HG03060 (cell line): Measurements from ENCODE around the gene CYP3A4.
"Not testable (repeated sequence)": the region's sequence is repeated elsewhere in the genome, so short reads cannot be mapped to it uniquely, and the experiment has no call there.

Source experiments
- ATAC-seq: cut with Tn5 transposase; IDR thresholded peaks from one replicate; pipeline ENCODE4 v1.9.1; 2021; ENCODE audit warnings: low read depth, moderate number of reproducible peaks; ENCODE audit not compliant: unreplicated experiment

Gene CYP3A4

GRCh38 chr7:99784007-99784406 lies at the start of gene CYP3A4:
TSS of gene CYP3A4 (minus strand) at chr7:99784184. CDS start at chr7:99784081, 103 bp downstream.
- ATAC-seq, result no peak

- ATAC-seq, result no peak
These were observed 49.4 kb upstream of the CYP3A4 start for GRCh38 chr7:99833289-99833877.

DNA sequence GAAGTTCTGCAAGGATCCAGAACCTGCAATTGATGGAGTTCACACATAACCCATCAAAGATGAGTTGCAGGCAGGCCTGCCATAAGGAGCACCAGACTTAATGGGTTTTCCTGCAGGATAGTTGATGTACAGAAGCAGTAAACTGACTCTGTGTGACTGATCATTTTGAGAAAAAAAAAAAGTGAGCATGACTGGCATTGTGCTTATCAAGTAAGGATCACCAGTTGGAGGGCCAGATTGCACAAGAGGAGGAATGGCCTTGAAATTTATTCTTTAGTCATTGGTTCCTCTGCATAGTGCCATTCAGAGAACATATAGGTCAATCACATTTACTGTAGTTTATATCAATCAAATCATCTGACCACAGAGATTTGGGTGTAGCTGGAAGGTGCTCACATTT lies 47.6 kb upstream of the CYP3A4 start:
- no peak for ATAC-seq

DNA sequence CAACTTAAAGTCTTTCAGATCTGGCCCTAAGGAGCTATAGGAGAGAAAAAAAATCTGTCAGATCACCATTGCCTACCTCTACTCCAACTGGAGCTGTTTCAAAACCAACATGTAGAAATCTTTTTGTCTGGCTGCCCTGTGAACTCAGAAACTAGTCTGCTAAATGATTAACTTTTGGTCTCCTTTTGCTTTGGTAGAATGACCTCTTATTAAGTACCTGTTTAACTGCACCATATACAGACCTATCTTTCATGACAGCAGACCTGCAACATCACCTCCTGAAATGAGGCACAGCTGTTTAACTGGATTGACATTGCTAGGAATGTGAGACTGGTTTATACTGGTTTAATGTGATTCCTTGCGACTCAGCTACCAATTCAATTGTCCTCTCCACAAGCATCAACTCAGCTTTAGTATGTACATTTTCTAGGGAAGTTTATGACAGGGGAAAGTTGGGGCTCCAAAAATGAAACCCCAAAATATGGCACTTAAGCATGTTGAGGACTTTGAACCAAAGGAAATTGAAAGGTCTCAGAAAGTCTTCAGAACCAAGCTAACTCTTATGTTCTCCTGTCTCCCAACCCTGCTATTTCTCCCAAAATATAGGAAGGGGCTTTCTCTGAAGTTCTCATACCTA lies 45.7 kb upstream of the CYP3A4 start:
- ATAC-seq, result no peak

GRCh38 chr7:99828811-99829210 lies 44.8 kb upstream of the CYP3A4 start:
- ATAC-seq, result no peak

GRCh38 chr7:99827040-99827778 lies 43.2 kb upstream of the CYP3A4 start:
- ATAC-seq, result no peak

- no peak for ATAC-seq
These were observed 41.9 kb upstream of the CYP3A4 start for GRCh38 chr7:99825873-99826272.

GRCh38 chr7:99825452-99825851 lies 41.5 kb upstream of the CYP3A4 start:
- no peak for ATAC-seq

- no peak for ATAC-seq
These were observed 40.1 kb upstream of the CYP3A4 start for GRCh38 chr7:99824091-99824490.

DNA sequence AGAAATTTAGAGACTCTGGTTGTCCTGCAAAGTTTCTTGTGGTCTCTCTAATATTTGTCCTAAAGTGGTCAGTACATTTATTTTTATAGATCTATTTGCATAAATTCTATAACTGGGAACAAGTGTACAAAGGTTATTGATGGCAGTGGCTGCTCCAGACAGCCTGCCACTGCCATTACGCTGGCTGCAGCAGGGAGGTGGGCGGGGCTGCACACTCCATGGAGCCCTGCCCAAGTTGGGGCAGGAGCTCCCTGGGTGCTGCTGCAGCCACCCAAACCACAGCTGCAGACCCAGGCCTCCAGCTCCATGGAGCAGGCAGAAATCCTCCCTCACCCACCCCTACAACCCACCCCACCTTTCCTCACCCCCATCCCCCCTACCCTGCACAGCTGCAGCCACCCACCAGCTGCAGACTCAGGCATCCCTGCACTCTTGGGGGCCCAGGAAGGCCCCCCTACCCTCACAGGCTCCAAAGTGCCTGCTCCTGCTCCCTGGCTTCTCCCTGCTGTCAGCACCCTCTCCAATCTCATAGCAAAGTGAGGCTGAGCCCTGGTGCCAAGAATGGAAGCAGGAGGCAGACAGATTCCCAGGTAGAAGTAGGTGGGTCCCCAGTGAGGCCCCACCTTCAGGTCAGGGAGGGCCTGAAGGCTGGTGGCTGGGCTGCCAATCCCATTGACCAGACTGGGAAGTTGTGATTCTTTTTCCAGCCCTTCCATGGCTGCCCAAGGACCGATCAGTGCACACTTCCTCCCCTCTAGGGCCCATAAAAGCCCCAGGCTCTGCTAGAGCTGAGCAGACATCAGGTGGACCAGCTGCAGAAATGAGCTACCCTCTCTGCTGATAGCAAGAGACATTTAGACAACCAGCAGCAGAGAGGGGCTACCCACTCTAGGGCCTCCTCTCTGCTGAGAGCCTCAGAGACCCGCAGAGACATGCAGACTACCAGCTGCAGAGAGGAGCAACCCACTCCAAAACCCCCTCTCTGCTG lies 39.0 kb upstream of the CYP3A4 start:
- ATAC-seq, result no peak

GRCh38 chr7:99820408-99821027 lies 36.5 kb upstream of the CYP3A4 start:
- ATAC-seq, result no peak

DNA sequence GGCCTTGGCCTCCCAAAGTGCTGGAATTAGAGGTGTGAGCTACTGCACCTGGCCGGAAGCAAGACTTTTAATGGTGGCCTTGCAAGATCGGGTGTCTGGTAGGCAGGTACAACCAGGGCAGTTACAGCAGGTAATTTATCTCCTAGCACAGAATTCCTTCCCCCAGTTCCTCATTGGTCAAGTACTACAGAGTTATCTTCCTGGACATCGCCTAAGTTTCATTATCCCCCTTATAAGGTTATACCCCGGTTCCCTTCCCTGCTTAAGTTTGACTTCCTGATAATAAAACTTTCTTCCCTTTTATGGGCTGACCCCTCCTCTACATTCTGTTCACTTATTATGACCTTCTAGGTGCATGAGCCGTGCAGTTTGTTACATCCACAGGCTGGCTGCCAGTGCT lies 24.8 kb upstream of the CYP3A4 start:
- ATAC-seq, result no peak

DNA sequence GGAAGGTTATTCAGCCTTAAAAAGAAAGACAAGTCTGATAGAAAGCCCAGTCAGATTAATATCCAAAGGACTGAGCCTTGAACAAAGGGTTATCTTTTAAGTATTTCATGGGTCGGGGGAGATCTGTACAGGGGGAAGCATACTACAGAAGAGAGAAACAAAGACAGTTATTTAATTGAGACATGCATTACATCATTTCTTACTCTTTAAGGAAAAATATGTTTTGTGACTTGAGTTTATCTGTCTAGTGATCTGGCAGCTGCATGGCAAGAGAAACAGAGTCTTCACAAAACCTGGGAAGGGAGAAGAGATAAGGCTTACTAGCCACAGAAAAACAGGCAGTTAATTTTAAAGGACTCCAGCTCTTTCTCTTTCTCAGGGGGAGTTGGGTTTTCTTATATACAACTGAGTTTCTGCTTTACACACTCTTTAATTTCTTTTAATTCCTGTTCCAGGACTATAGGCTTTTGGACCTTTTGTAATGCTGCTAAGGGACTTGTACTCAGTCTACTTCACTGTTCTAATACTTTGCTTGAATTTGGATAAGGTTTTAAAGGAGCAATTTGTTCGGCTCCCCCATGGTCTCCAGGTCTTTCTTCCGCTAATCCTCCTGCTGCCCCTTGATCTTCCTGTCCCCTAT lies 23.0 kb upstream of the CYP3A4 start:
- no peak for ATAC-seq

DNA sequence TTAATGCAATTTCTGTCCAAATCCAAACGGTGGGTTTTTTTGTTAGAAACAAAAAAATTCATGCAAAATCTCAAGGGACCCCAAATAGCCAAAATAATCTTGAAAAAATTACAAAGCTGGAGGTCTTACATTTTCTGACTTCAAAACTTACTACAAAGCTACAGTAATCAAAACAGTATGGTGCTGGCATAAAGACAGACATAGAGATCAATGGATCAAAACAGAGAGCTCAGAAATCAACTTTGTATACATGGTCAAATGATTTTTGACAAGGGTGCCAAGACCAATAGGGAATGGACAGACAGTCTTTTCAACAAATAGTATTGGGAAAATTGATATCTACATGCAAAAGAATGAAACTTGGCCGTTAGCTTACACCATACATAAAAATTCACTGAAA lies 21.7 kb upstream of the CYP3A4 start:
- ATAC-seq, result no peak

GRCh38 chr7:99803118-99803517 lies 19.1 kb upstream of the CYP3A4 start:
- ATAC-seq, result not testable (repeated sequence)

GRCh38 chr7:99801407-99801806 lies 17.4 kb upstream of the CYP3A4 start:
- not testable (repeated sequence) for ATAC-seq

DNA sequence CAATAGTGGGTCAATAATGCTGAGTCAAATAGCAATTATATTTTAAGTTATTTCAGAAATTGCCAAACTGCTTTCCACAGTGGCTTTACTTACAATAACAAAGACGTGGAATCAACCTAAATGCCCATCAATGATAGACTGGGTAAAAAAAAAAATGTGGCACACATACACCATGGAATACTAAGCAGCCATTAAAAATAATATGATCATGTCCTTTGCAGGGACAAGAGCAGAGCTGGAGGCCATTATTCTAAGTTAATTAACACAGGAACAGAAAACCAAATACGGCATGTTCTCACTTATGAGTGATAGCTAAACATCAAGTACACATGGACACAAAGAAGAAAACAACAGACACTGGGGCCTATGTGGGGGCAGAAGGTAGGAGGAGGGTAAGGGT lies 15.0 kb upstream of the CYP3A4 start:
- ATAC-seq, result no peak

DNA sequence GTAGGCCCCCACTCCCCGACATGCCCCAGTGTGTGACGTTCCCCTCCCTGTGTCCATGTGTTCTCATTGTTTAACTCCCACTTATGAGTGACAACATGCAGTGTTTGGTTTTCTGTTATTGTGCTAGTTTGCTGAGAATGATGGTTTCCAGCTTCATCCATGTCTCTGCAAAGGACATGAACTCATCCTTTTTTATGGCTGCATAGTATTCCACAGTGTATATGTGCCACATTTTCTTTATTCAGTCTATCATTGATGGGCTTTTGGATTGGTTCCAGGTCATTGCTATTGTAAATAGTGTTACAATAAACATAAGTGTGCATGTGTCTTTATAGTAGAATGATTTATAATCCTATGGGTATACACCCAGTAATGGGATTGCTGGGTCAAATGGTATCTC lies 11.9 kb upstream of the CYP3A4 start:
- ATAC-seq, result not testable (repeated sequence)

GRCh38 chr7:99794585-99795502 lies 10.9 kb upstream of the CYP3A4 start:
- ATAC-seq, result no peak
